K562 (cell line): ENCODE results near the gene SYNM. TPM values are rescaled to one million over a fixed set of nuclear protein-coding genes. Genes with fewer than 3 reads are reported as not detected.

Experiments
- ATAC-seq: fragments of 200-7000 bp; cut with Tn5 transposase; 3 replicates; pipeline ENCODE4 v1.9.1; 2020; ENCODE audit warnings: moderate library complexity
- BruUV-seq: library from RNA; stranded (reverse); fragments of 400-500 nt; replicated peaks from 2 replicates; lab custom pipeline; 2021; lab: Mats Ljungman, UMichigan
- CTCF ChIA-PET: fragments of 300-600 bp; formaldehyde crosslinking; extraction: SDS; loops from one replicate; lab custom pipeline; 2021; ENCODE audit warnings: low intra/inter-chr PET ratio; lab: Yijun Ruan, JAX
- POLR2A ChIA-PET: fragments of 300-600, 350-650 bp; sonication (Branson Sonifier 250); formaldehyde crosslinking; extraction: SDS; loops from one replicate; lab custom pipeline; 2021; ENCODE audit warnings: antibody characterized with exemption, inconsistent platforms; lab: Yijun Ruan, JAX
- DNase-seq, 4 experiments: peaks; one replicate each; pipeline versions ENCODE4 v3.0.0 to v3.0.0-alpha.2; 2011 to 2018; ENCODE audit warnings: low spot score in 3 of 4, mixed read lengths in 3 of 4; ENCODE audit errors: extremely low read depth in 1 of 4
- FAIRE-seq: peaks from 2 replicates; lab custom pipeline; 2011; peaks lifted over from hg19 to GRCh38; lab: Jason Lieb, UNC
- H2AFZ ChIP-seq: 2 replicates; pipeline ENCODE4 v1.6.0; 2011; ENCODE audit warnings: low read depth, low read length, control low read depth, inconsistent platforms
- H3K27ac ChIP-seq: fragments of 200-600 bp; 3 replicates; pipeline ENCODE4 v1.8.0; 2011; ENCODE audit warnings: low read depth, mild to moderate bottlenecking, control low read depth, inconsistent platforms, low read length, moderate library complexity, mixed read lengths; ENCODE audit errors: extremely low read depth
- H3K27me3 ChIP-seq, 2 experiments: fragments of 300-600 bp in 1 of 2; 2 replicates in 1 of 2; 3 replicates in 1 of 2; pipeline versions ENCODE4 v1.6.0 to v1.8.0; 2011; ENCODE audit warnings: inconsistent platforms in 2 of 2, low read length in 2 of 2, mild to moderate bottlenecking in 1 of 2, mixed read lengths in 1 of 2, moderate library complexity in 1 of 2; ENCODE audit not compliant: control insufficient read depth in 2 of 2, insufficient read depth in 2 of 2
- H3K36me3 ChIP-seq: fragments of 300-600 bp; 3 replicates; pipeline ENCODE4 v1.8.0; 2011; ENCODE audit warnings: mild to moderate bottlenecking, low read length, inconsistent platforms; ENCODE audit not compliant: control insufficient read depth, insufficient read depth
- H3K4me1 ChIP-seq, 2 experiments: fragments of 200-600 bp in 1 of 2; replicated peaks in 1 of 2; 2 replicates in 1 of 2; 3 replicates in 1 of 2; pipeline versions ENCODE4 v1.5.1 to v1.8.0; 2011; ENCODE audit warnings: inconsistent platforms in 2 of 2, low read length in 2 of 2, mild to moderate bottlenecking in 1 of 2, mixed read lengths in 1 of 2, moderate library complexity in 1 of 2; ENCODE audit not compliant: control insufficient read depth in 2 of 2, insufficient read depth in 2 of 2
- H3K4me2 ChIP-seq: 2 replicates; pipeline ENCODE4 v1.6.1; 2011; ENCODE audit warnings: low read length, control low read depth, inconsistent platforms, mixed read lengths; ENCODE audit not compliant: insufficient read depth
- H3K4me3 ChIP-seq: fragments of 200-600 bp; sonication (generic), shearing (Covaris generic); 2 replicates; pipeline ENCODE4 v1.5.1; 2016; ENCODE audit warnings: control low read depth, inconsistent platforms
- H3K79me2 ChIP-seq: fragments of 200-600 bp; 3 replicates; pipeline ENCODE4 v1.8.0; 2011; ENCODE audit warnings: low read length, inconsistent platforms; ENCODE audit not compliant: control insufficient read depth, insufficient read depth
- H3K9ac ChIP-seq, 2 experiments: 2 replicates each; pipeline versions ENCODE4 v1.6.0 to v1.6.1; 2011; ENCODE audit warnings: low read depth in 2 of 2, low read length in 2 of 2, control low read depth in 1 of 2, inconsistent platforms in 1 of 2, mild to moderate bottlenecking in 1 of 2, mixed read lengths in 1 of 2; ENCODE audit not compliant: insufficient read depth in 1 of 2
- H3K9me1 ChIP-seq: one replicate; pipeline ENCODE4 v1.6.0; 2011; ENCODE audit warnings: inconsistent platforms, mild to moderate bottlenecking, low read length, moderate library complexity; ENCODE audit not compliant: control insufficient read depth, insufficient read depth
- H3K9me3 ChIP-seq: replicated peaks from 2 replicates; pipeline ENCODE4 v1.5.1; 2011; ENCODE audit warnings: low read depth, low read length, inconsistent platforms; ENCODE audit not compliant: control insufficient read depth, insufficient read depth
- H4K20me1 ChIP-seq: replicated peaks from 2 replicates; pipeline ENCODE4 v1.6.1; 2011; ENCODE audit warnings: low read length, inconsistent platforms, mixed read lengths; ENCODE audit not compliant: control insufficient read depth, insufficient read depth
- BCOR ChIP-seq: fragments of 450-650 bp; IDR thresholded peaks from 2 replicates; pipeline ENCODE4 v1.6.1; 2016
- DDX20 ChIP-seq: fragments of 450-650 bp; IDR thresholded peaks from 2 replicates; pipeline ENCODE4 v1.6.1; 2016; ENCODE audit warnings: missing genetic modification characterization, low read depth, mild to moderate bottlenecking, missing compliant biosample characterization, moderate library complexity
- GTF2E2 ChIP-seq: fragments of 200-800 bp; sonication (Bioruptor generic); IDR thresholded peaks from 2 replicates; pipeline ENCODE4 v1.6.1; 2016; ENCODE audit warnings: missing genetic modification characterization, missing compliant biosample characterization
- HDAC8 ChIP-seq: fragments of 450-650 bp; IDR thresholded peaks from 2 replicates; pipeline ENCODE4 v1.6.1; 2016; ENCODE audit warnings: mild to moderate bottlenecking, missing genetic modification characterization, moderate library complexity, missing compliant biosample characterization
- KLF10 ChIP-seq: fragments of 250-450 bp; sonication (Bioruptor Pico); IDR thresholded peaks from 2 replicates; pipeline ENCODE4 v1.6.1; 2021; ENCODE audit warnings: matching md5 sums
- OTX1 ChIP-seq: fragments of 450-650 bp; formaldehyde crosslinking; IDR thresholded peaks from 2 replicates; pipeline ENCODE4 v1.4.0; 2022; ENCODE audit warnings: mild to moderate bottlenecking
- POLR2H ChIP-seq: IDR thresholded peaks from 2 replicates; pipeline ENCODE4 v1.6.1; 2016; ENCODE audit warnings: missing genetic modification characterization, low read depth, mild to moderate bottlenecking, control low read depth, missing compliant biosample characterization, moderate library complexity
- SRF ChIP-seq, 2 experiments: fragments of 250-450, 450-650 bp in 1 of 2; sonication (Bioruptor Pico) in 1 of 2; sonication (generic) in 1 of 2; formaldehyde crosslinking; IDR thresholded peaks; 2 replicates each; pipeline versions ENCODE4 v1.5.0 to v1.5.1; 2020 to 2022; ENCODE audit warnings: mild to moderate bottlenecking in 1 of 2, missing genetic modification reagents in 1 of 2
- SRSF1 ChIP-seq: fragments of 200-400 bp; formaldehyde crosslinking; IDR thresholded peaks from 2 replicates; pipeline ENCODE4 v1.6.1; 2017; ENCODE audit warnings: mild to moderate bottlenecking, low read depth, low read length, moderate library complexity
- SRSF9 ChIP-seq: fragments of 200-400 bp; formaldehyde crosslinking; IDR thresholded peaks from 2 replicates; pipeline ENCODE4 v1.6.1; 2017; ENCODE audit warnings: low read depth, low read length, borderline replicate concordance
- ZNF57 ChIP-seq: fragments of 450-650 bp; formaldehyde crosslinking; IDR thresholded peaks from 2 replicates; pipeline ENCODE4 v1.4.0; 2020; ENCODE audit warnings: mild to moderate bottlenecking, moderate library complexity
- WGBS: fragments of 100-300 bp; shearing (Covaris generic); methylation state at CpG from one replicate; pipeline ENCODE4 v1.1.6; 2016; ENCODE audit warnings: low coverage, mixed read lengths; ENCODE audit not compliant: insufficient coverage; ENCODE audit errors: missing lambda C conversion rate; 5-methylcytosine and 5-hydroxymethylcytosine counted together
- in situ Hi-C: fragments of 300-500 bp; cut with MboI; formaldehyde crosslinking; loops from 4 replicates; pipeline ENCODE4 v1.15.0; 2018; ENCODE audit warnings: inconsistent platforms, mixed read lengths
- intact Hi-C: fragments of 100-400 bp; cut with micrococcal nuclease; formaldehyde crosslinking; loops from 2 replicates; pipeline ENCODE4 v1.14.2; 2022
- polyA plus RNA-seq, 8 experiments: library from polyadenylated mRNA; depleted of rRNA in 4 of 8; stranded (reverse) in 5 of 8; unstranded in 3 of 8; fragments of >200 nt; fragmentation: Nextera tagmentation in 2 of 8; fragmentation: Illumina TruSeq in 1 of 8; extraction: Ambion mirVana in 2 of 8; extraction: Trizol in 1 of 8; gene quantifications; 2 replicates each; pipeline versions ENCODE4 v1.2.1 to v1.2.3, GENCODE V29; 2011 to 2014; ENCODE audit warnings: inconsistent platforms in 1 of 8, missing spikeins in 1 of 8
- total RNA-seq, 7 experiments: library from RNA; depleted of rRNA in 6 of 7; stranded (reverse); fragments of >200 nt in 6 of 7; fragmentation: Illumina TruSeq in 2 of 7; extraction: Trizol in 2 of 7; gene quantifications; 2 replicates each; pipeline versions ENCODE4 v1.2.1 to v1.2.3, GENCODE V29; 2011 to 2021; ENCODE audit warnings: low replicate concordance in 1 of 7
- TF ChIP-seq, protein P1 (sequence below): fragments of 450-650 bp; formaldehyde crosslinking; IDR thresholded peaks from 2 replicates; pipeline ENCODE4 v1.4.0; 2022; ENCODE audit warnings: missing genetic modification characterization
- TF ChIP-seq, protein P2 (sequence below), 3 experiments: fragments of 200-800 bp in 1 of 3; fragments of 250-450 bp in 1 of 3; fragments of 450-650 bp in 1 of 3; sonication (Bioruptor Pico) in 1 of 3; sonication (Bioruptor generic) in 1 of 3; formaldehyde crosslinking in 1 of 3; IDR thresholded peaks; 2 replicates each; pipeline versions ENCODE4 v1.6.1 to v1.8.0; 2016 to 2022; ENCODE audit warnings: mild to moderate bottlenecking in 2 of 3, missing genetic modification characterization in 2 of 3, missing compliant biosample characterization in 1 of 3, moderate library complexity in 1 of 3

Gene SYNM
- total and polyA plus RNA-seq, 9 of the 15 experiments (the other 6 are each of a cell fraction or from before 2014, with no cell fraction given), result 0.01 to 0.42 (median 0.13) TPM

DNA sequence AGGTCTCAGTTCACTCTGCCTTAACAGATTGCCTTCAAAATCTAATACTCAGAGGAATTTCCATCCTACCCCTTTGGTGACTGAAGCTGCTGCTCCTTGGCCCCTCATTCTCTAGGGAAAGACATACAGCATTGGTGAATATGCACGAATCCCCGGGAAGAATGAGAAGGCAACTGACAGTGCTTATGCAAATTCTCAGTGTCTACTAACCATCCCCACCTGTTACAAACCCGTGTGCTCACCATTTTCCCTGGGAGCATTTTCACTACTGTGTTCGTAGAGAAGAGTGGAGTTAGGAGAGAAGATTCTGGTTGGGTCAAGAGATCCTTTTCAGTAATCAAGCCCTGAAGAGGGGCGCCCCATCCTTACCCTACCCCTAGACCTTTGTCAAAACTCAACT lies 37.7 kb downstream of the SYNM start:
- no peak overlapping the region for H3K27ac ChIP-seq
- no peak overlapping the region for H3K4me3 ChIP-seq
- CTCF ChIA-PET, result no interaction called here
- TF ChIP-seq ZNF57 (CRISPR knock-in tag), result no peak
- no peak for TF ChIP-seq SRSF9
- no peak for TF ChIP-seq HDAC8 (tag)
- TF ChIP-seq BCOR, result no peak
- TF ChIP-seq POLR2H (tag), result no peak
- TF ChIP-seq OTX1 (CRISPR knock-in tag), result no peak
- TF ChIP-seq GTF2E2 (tag), result no peak
- TF ChIP-seq KLF10, result no peak
- TF ChIP-seq, protein P1, sequence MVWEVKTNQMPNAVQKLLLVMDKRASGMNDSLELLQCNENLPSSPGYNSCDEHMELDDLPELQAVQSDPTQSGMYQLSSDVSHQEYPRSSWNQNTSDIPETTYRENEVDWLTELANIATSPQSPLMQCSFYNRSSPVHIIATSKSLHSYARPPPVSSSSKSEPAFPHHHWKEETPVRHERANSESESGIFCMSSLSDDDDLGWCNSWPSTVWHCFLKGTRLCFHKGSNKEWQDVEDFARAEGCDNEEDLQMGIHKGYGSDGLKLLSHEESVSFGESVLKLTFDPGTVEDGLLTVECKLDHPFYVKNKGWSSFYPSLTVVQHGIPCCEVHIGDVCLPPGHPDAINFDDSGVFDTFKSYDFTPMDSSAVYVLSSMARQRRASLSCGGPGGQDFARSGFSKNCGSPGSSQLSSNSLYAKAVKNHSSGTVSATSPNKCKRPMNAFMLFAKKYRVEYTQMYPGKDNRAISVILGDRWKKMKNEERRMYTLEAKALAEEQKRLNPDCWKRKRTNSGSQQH (CRISPR knock-in tag), result no peak
- TF ChIP-seq DDX20 (tag), result no peak
- TF ChIP-seq, protein P2, sequence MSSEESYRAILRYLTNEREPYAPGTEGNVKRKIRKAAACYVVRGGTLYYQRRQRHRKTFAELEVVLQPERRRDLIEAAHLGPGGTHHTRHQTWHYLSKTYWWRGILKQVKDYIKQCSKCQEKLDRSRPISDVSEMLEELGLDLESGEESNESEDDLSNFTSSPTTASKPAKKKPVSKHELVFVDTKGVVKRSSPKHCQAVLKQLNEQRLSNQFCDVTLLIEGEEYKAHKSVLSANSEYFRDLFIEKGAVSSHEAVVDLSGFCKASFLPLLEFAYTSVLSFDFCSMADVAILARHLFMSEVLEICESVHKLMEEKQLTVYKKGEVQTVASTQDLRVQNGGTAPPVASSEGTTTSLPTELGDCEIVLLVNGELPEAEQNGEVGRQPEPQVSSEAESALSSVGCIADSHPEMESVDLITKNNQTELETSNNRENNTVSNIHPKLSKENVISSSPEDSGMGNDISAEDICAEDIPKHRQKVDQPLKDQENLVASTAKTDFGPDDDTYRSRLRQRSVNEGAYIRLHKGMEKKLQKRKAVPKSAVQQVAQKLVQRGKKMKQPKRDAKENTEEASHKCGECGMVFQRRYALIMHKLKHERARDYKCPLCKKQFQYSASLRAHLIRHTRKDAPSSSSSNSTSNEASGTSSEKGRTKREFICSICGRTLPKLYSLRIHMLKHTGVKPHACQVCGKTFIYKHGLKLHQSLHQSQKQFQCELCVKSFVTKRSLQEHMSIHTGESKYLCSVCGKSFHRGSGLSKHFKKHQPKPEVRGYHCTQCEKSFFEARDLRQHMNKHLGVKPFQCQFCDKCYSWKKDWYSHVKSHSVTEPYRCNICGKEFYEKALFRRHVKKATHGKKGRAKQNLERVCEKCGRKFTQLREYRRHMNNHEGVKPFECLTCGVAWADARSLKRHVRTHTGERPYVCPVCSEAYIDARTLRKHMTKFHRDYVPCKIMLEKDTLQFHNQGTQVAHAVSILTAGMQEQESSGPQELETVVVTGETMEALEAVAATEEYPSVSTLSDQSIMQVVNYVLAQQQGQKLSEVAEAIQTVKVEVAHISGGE (CRISPR knock-in tag; IDR thresholded peaks at IDR 0.05), result no peak
- TF ChIP-seq SRSF1, result no peak
- TF ChIP-seq SRF (CRISPR knock-in tag; IDR thresholded peaks at IDR 0.05), result no peak
- H3K4me1 ChIP-seq, result no peaks in the 10 kb centered on the region
- H3K79me2 ChIP-seq, result no peaks in the 10 kb centered on the region
- POLR2A ChIA-PET, result no interaction called here
- 0% methylated on average over 5 of the region's 5 CpGs for WGBS
- H4K20me1 ChIP-seq, result no peaks in the 10 kb centered on the region
- no peaks in the 10 kb centered on the region for H3K36me3 ChIP-seq
- no TSS peak for BruUV-seq
- no peak overlapping the region for H3K9ac ChIP-seq
- FAIRE-seq, result no peak
- no peak overlapping the region for H2AFZ ChIP-seq
- in situ Hi-C loops, result no loop called here
- intact Hi-C loops, result no loop called here
- no peaks in the 10 kb centered on the region for H3K9me1 ChIP-seq
- ATAC-seq, result no peak
- H3K27me3 ChIP-seq, result peaks cover 0 to 11% of the 10 kb centered on the region in 2 experiments; a peak in 2 of 5 replicates
- H3K4me2 ChIP-seq, result no peak overlapping the region
- no peaks in the 10 kb centered on the region for H3K9me3 ChIP-seq
- DNase-seq, result no peak
